K562 (cell line): Measurements from ENCODE around the gene MRNIP. TPM values are rescaled to one million over a fixed set of nuclear protein-coding genes. Genes with fewer than 3 reads are reported as not detected.

Experiments used
- ATAC-seq: fragments of 200-7000 bp; cut with Tn5 transposase; 3 replicates; pipeline ENCODE4 v1.9.1; 2020; ENCODE audit warnings: moderate library complexity
- BruUV-seq: library from RNA; stranded (reverse); fragments of 400-500 nt; replicated peaks from 2 replicates; lab custom pipeline; 2021; lab: Mats Ljungman, UMichigan
- CTCF ChIA-PET: fragments of 300-600 bp; formaldehyde crosslinking; extraction: SDS; loops from one replicate; lab custom pipeline; 2021; ENCODE audit warnings: low intra/inter-chr PET ratio; lab: Yijun Ruan, JAX
- POLR2A ChIA-PET: fragments of 300-600, 350-650 bp; sonication (Branson Sonifier 250); formaldehyde crosslinking; extraction: SDS; loops from one replicate; lab custom pipeline; 2021; ENCODE audit warnings: antibody characterized with exemption, inconsistent platforms; lab: Yijun Ruan, JAX
- DNase-seq, 4 experiments: peaks; one replicate each; pipeline versions ENCODE4 v3.0.0 to v3.0.0-alpha.2; 2011 to 2018; ENCODE audit warnings: low spot score in 3 of 4, mixed read lengths in 3 of 4; ENCODE audit errors: extremely low read depth in 1 of 4
- FAIRE-seq: peaks from 2 replicates; lab custom pipeline; 2011; peaks lifted over from hg19 to GRCh38; lab: Jason Lieb, UNC
- H2AFZ ChIP-seq: 2 replicates; pipeline ENCODE4 v1.6.0; 2011; ENCODE audit warnings: low read depth, low read length, control low read depth, inconsistent platforms
- H3K27ac ChIP-seq: fragments of 200-600 bp; 3 replicates; pipeline ENCODE4 v1.8.0; 2011; ENCODE audit warnings: low read depth, mild to moderate bottlenecking, control low read depth, inconsistent platforms, low read length, moderate library complexity, mixed read lengths; ENCODE audit errors: extremely low read depth
- H3K27me3 ChIP-seq, 2 experiments: fragments of 300-600 bp in 1 of 2; 2 replicates in 1 of 2; 3 replicates in 1 of 2; pipeline versions ENCODE4 v1.6.0 to v1.8.0; 2011; ENCODE audit warnings: inconsistent platforms in 2 of 2, low read length in 2 of 2, mild to moderate bottlenecking in 1 of 2, mixed read lengths in 1 of 2, moderate library complexity in 1 of 2; ENCODE audit not compliant: control insufficient read depth in 2 of 2, insufficient read depth in 2 of 2
- H3K36me3 ChIP-seq: fragments of 300-600 bp; 3 replicates; pipeline ENCODE4 v1.8.0; 2011; ENCODE audit warnings: mild to moderate bottlenecking, low read length, inconsistent platforms; ENCODE audit not compliant: control insufficient read depth, insufficient read depth
- H3K4me1 ChIP-seq, 2 experiments: fragments of 200-600 bp in 1 of 2; replicated peaks in 1 of 2; 2 replicates in 1 of 2; 3 replicates in 1 of 2; pipeline versions ENCODE4 v1.5.1 to v1.8.0; 2011; ENCODE audit warnings: inconsistent platforms in 2 of 2, low read length in 2 of 2, mild to moderate bottlenecking in 1 of 2, mixed read lengths in 1 of 2, moderate library complexity in 1 of 2; ENCODE audit not compliant: control insufficient read depth in 2 of 2, insufficient read depth in 2 of 2
- H3K4me2 ChIP-seq: 2 replicates; pipeline ENCODE4 v1.6.1; 2011; ENCODE audit warnings: low read length, control low read depth, inconsistent platforms, mixed read lengths; ENCODE audit not compliant: insufficient read depth
- H3K4me3 ChIP-seq: fragments of 200-600 bp; sonication (generic), shearing (Covaris generic); 2 replicates; pipeline ENCODE4 v1.5.1; 2016; ENCODE audit warnings: control low read depth, inconsistent platforms
- H3K79me2 ChIP-seq: fragments of 200-600 bp; 3 replicates; pipeline ENCODE4 v1.8.0; 2011; ENCODE audit warnings: low read length, inconsistent platforms; ENCODE audit not compliant: control insufficient read depth, insufficient read depth
- H3K9ac ChIP-seq, 2 experiments: 2 replicates each; pipeline versions ENCODE4 v1.6.0 to v1.6.1; 2011; ENCODE audit warnings: low read depth in 2 of 2, low read length in 2 of 2, control low read depth in 1 of 2, inconsistent platforms in 1 of 2, mild to moderate bottlenecking in 1 of 2, mixed read lengths in 1 of 2; ENCODE audit not compliant: insufficient read depth in 1 of 2
- H3K9me1 ChIP-seq: one replicate; pipeline ENCODE4 v1.6.0; 2011; ENCODE audit warnings: inconsistent platforms, mild to moderate bottlenecking, low read length, moderate library complexity; ENCODE audit not compliant: control insufficient read depth, insufficient read depth
- H3K9me3 ChIP-seq: replicated peaks from 2 replicates; pipeline ENCODE4 v1.5.1; 2011; ENCODE audit warnings: low read depth, low read length, inconsistent platforms; ENCODE audit not compliant: control insufficient read depth, insufficient read depth
- H4K20me1 ChIP-seq: replicated peaks from 2 replicates; pipeline ENCODE4 v1.6.1; 2011; ENCODE audit warnings: low read length, inconsistent platforms, mixed read lengths; ENCODE audit not compliant: control insufficient read depth, insufficient read depth
- DNMT1 ChIP-seq: fragments of 450-650 bp; IDR thresholded peaks from 2 replicates; pipeline ENCODE4 v1.6.1; 2016; ENCODE audit warnings: antibody characterized with exemption, mild to moderate bottlenecking
- MGA ChIP-seq: fragments of 450-650 bp; IDR thresholded peaks from 2 replicates; pipeline ENCODE4 v1.6.1; 2016; ENCODE audit warnings: mild to moderate bottlenecking, moderate library complexity
- MYC ChIP-seq, 2 experiments: fragments of 250-450 bp in 1 of 2; sonication (Bioruptor Pico) in 1 of 2; IDR thresholded peaks; 2 replicates each; pipeline versions ENCODE4 v1.5.1 to v1.6.1; 2012 to 2021; ENCODE audit warnings: low read depth in 2 of 2, borderline replicate concordance in 1 of 2, improper control_type of control experiment in 1 of 2, low read length in 1 of 2, mild to moderate bottlenecking in 1 of 2, moderate library complexity in 1 of 2
- NR2C2 ChIP-seq, 2 experiments: fragments of 200-800 bp in 1 of 2; sonication (Bioruptor generic) in 1 of 2; sonication (generic) in 1 of 2; formaldehyde crosslinking in 1 of 2; IDR thresholded peaks; 2 replicates each; pipeline versions ENCODE4 v1.6.1 to v1.8.0; 2016 to 2022; ENCODE audit warnings: mild to moderate bottlenecking in 1 of 2, missing compliant biosample characterization in 1 of 2, missing genetic modification characterization in 1 of 2, missing genetic modification reagents in 1 of 2
- PCBP1 ChIP-seq: fragments of 200-400 bp; formaldehyde crosslinking; IDR thresholded peaks from 2 replicates; pipeline ENCODE4 v1.6.1; 2018; ENCODE audit warnings: mild to moderate bottlenecking, low read depth, low read length; ENCODE audit not compliant: poor library complexity, severe bottlenecking
- ZBTB2 ChIP-seq: fragments of 450-650 bp; IDR thresholded peaks from 2 replicates; pipeline ENCODE4 v1.6.1; 2016; ENCODE audit warnings: antibody characterized with exemption
- WGBS: fragments of 100-300 bp; shearing (Covaris generic); methylation state at CpG from one replicate; pipeline ENCODE4 v1.1.6; 2016; ENCODE audit warnings: low coverage, mixed read lengths; ENCODE audit not compliant: insufficient coverage; ENCODE audit errors: missing lambda C conversion rate; 5-methylcytosine and 5-hydroxymethylcytosine counted together
- in situ Hi-C: fragments of 300-500 bp; cut with MboI; formaldehyde crosslinking; loops from 4 replicates; pipeline ENCODE4 v1.15.0; 2018; ENCODE audit warnings: inconsistent platforms, mixed read lengths
- intact Hi-C: fragments of 100-400 bp; cut with micrococcal nuclease; formaldehyde crosslinking; loops from 2 replicates; pipeline ENCODE4 v1.14.2; 2022
- polyA plus RNA-seq, 8 experiments: library from polyadenylated mRNA; depleted of rRNA in 4 of 8; stranded (reverse) in 5 of 8; unstranded in 3 of 8; fragments of >200 nt; fragmentation: Nextera tagmentation in 2 of 8; fragmentation: Illumina TruSeq in 1 of 8; extraction: Ambion mirVana in 2 of 8; extraction: Trizol in 1 of 8; gene quantifications; 2 replicates each; pipeline versions ENCODE4 v1.2.1 to v1.2.3, GENCODE V29; 2011 to 2014; ENCODE audit warnings: inconsistent platforms in 1 of 8, missing spikeins in 1 of 8
- total RNA-seq, 7 experiments: library from RNA; depleted of rRNA in 6 of 7; stranded (reverse); fragments of >200 nt in 6 of 7; fragmentation: Illumina TruSeq in 2 of 7; extraction: Trizol in 2 of 7; gene quantifications; 2 replicates each; pipeline versions ENCODE4 v1.2.1 to v1.2.3, GENCODE V29; 2011 to 2021; ENCODE audit warnings: low replicate concordance in 1 of 7

MRNIP gene
- total and polyA plus RNA-seq, 9 of the 15 experiments (the other 6 are each of a cell fraction or from before 2014, with no cell fraction given), result 3.6 to 39.0 (median 16.8) TPM

- POLR2A ChIA-PET, result interaction anchor here (0.6 to 3.3 kb wide), 4 partner anchors 9 to 787 kb away, joined by 3 to 30 read pairs (median 5); partner anchors contain the start of gene SQSTM1
- TF ChIP-seq NR2C2 (CRISPR knock-in tag; IDR thresholded peaks at IDR 0.05), result no peak
- 0 out of 2 replicates have a peak, but pooled peaks have one; percentile 25 for TF ChIP-seq NR2C2 (tag; IDR thresholded peaks at IDR 0.05)
- TF ChIP-seq ZBTB2, result no peak
- no peak for TF ChIP-seq DNMT1
- no peak for TF ChIP-seq MYC (IDR thresholded peaks at IDR 0.05; ENCODE audit: low read depth, low read length)
- no peak for TF ChIP-seq MYC (CRISPR knock-in tag; IDR thresholded peaks at IDR 0.05; ENCODE audit: borderline replicate concordance, low read depth)
- peak; percentile 20; the same call in 1 of the 2 replicates for TF ChIP-seq MGA
- no peak for TF ChIP-seq PCBP1
Measured at GRCh38 chr5:179812135-179812825, 46.3 kb downstream of the MRNIP start.

More at GRCh38 chr5:179812135-179812825, 46.3 kb downstream of the MRNIP start:
- DNase-seq, result no peak
- Histone ChIP-seq H3K9me3 (no peaks in the 10 kb centered on the region), H3K4me1 (peaks cover 7 to 41% of the 10 kb centered on the region in 2 experiments; a peak in 4 of 5 replicates), H3K27ac (peak overlapping the region; percentile 92), H4K20me1 (no peaks in the 10 kb centered on the region), H3K4me3 (peak overlapping the region; percentile 65), H3K36me3 (peaks cover 35% of the 10 kb centered on the region; the same call in 2 of the 3 replicates), H3K27me3 (no peaks in the 10 kb centered on the region), H3K79me2 (peaks cover 40% of the 10 kb centered on the region), H3K9me1 (no peaks in the 10 kb centered on the region), H3K9ac (peak overlapping the region; percentile 72 to 97), H3K4me2 (peak overlapping the region; percentile 75), H2AFZ (no peak overlapping the region)
- FAIRE-seq, result no peak
- intact Hi-C loops (no loop called here), in situ Hi-C loops (no loop called here)
- 17% methylated on average over 26 of the region's 27 CpGs for WGBS
- BruUV-seq, result no TSS peak
- CTCF ChIA-PET, result no interaction called here
- ATAC-seq, result peak; percentile 19
